ENCODE data around the gene SCG2.

The SCG2 gene

GRCh38 chr2:223626716-223627115 is 24.6 kb upstream of the SCG2 start:
- no peak for DNase-seq (ENCODE audit: low read depth)
- no peak overlapping the region for H3K4me3 ChIP-seq (ENCODE audit: low read depth, low read length)
- TF ChIP-seq CTCF (IDR thresholded peaks at IDR 0.05; ENCODE audit: control insufficient read depth, extremely low read depth, insufficient read depth) = no peak

- no peak for DNase-seq (ENCODE audit: low read depth)
- no peak for TF ChIP-seq CTCF (IDR thresholded peaks at IDR 0.05; ENCODE audit: control insufficient read depth, extremely low read depth, insufficient read depth)
- no peak overlapping the region for H3K4me3 ChIP-seq (ENCODE audit: low read depth, low read length)
Observed at GRCh38 chr2:223625652-223626051, 23.5 kb upstream of the SCG2 start.

- H3K4me3 ChIP-seq (ENCODE audit: low read depth, low read length) = no peak overlapping the region
- TF ChIP-seq CTCF (IDR thresholded peaks at IDR 0.05; ENCODE audit: control insufficient read depth, extremely low read depth, insufficient read depth) = no peak
- no peak for DNase-seq (ENCODE audit: low read depth)
Observed at GRCh38 chr2:223621901-223622300, 19.7 kb upstream of the SCG2 start.

- no peak for TF ChIP-seq CTCF (IDR thresholded peaks at IDR 0.05; ENCODE audit: control insufficient read depth, extremely low read depth, insufficient read depth)
- DNase-seq (ENCODE audit: low read depth) = no peak
- H3K4me3 ChIP-seq (ENCODE audit: low read depth, low read length) = no peak overlapping the region
Observed at GRCh38 chr2:223619486-223620129, 17.4 kb upstream of the SCG2 start.

- no peak overlapping the region for H3K4me3 ChIP-seq (ENCODE audit: low read depth, low read length)
- TF ChIP-seq CTCF (IDR thresholded peaks at IDR 0.05; ENCODE audit: control insufficient read depth, extremely low read depth, insufficient read depth) = no peak
- DNase-seq (ENCODE audit: low read depth) = no peak
Observed at GRCh38 chr2:223618172-223619035, 16.2 kb upstream of the SCG2 start.

- TF ChIP-seq CTCF (IDR thresholded peaks at IDR 0.05; ENCODE audit: control insufficient read depth, extremely low read depth, insufficient read depth) = no peak
- DNase-seq (ENCODE audit: low read depth) = no peak
- no peak overlapping the region for H3K4me3 ChIP-seq (ENCODE audit: low read depth, low read length)
Observed at GRCh38 chr2:223614534-223614933, 12.4 kb upstream of the SCG2 start.

Measured in LNCaP clone FGC (cell line).